ELR (cell line): ENCODE measurements around the gene ENOX1.

Experiments
- DNase-seq: peaks from one replicate; pipeline ENCODE4 v3.0.0-alpha.2; 2015; ENCODE audit warnings: low read depth

The ENOX1 gene

DNA sequence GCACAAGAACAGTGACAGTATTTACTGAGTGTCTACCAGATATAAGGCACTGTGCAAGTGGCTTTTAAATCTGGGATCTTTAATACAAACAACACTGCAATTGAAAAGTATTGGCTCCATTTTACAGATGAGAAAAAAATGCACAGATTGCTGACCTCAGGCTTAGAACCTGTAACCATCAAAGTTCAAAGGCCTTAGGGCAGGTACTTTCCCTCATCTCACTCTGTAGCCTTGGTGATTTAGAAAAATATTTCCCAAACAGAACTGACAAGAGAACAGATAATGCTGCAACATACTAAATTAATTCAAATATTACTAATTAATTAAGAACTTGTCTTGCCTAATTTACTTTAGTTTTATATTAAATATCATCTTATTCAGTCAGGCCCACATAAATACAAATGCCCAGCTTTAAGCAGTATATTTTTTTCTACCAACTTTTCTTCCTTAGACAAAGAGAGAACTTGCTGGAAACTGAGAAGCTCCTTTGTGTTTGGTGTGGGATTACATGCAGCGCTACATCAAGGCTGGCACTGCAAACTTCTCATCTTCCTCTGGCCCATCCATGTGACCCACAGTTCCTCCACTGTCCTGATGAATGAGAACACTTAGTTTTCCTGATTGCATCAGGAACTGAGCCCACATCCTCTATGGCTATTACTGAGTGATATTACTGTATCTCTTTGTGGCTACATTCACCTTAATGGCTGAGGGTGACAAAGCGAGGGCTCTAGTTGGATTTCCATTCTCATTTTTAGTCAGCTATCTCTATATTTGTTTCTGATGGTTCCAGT, 302.1 kb downstream of the ENOX1 start:
- DNase-seq, result no peak

DNA sequence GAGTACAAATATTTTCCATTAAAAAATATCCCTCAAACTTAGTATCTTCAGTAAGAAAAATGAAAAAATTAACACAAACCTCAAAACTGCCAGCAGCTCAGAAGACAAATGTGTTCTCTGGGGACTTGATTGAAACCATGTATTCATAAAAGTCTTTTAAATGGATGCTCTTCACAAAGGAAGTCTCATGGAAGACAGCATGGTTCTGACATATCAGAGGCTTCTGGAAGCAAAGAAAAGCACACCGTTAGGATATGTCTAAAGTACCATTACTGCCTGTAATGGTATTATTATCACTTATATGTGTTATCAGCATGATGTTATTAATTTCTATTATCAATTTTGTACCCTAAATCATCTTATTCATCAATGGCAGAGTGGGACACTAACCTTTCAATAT, 302.8 kb downstream of the ENOX1 start:
- DNase-seq, result no peak

DNA sequence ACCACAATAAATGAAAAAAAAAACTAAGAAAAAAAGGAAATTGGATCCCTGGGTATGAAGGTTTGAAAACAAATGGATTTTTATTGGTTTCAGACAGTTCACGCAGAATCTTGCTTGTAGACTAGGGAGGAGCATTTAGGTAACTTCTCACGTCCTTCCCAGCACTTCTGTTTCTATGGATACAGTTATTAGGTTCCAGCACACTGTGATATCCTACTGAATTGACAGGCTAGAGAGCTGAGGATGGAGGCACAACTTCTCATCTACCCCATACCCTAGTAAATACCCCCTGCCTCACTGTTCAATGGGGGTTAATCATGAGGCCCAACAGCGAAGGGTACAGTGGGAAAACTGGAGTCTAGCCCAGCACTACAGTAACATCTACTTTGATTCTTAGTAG, 304.1 kb downstream of the ENOX1 start:
- DNase-seq, result no peak

DNA sequence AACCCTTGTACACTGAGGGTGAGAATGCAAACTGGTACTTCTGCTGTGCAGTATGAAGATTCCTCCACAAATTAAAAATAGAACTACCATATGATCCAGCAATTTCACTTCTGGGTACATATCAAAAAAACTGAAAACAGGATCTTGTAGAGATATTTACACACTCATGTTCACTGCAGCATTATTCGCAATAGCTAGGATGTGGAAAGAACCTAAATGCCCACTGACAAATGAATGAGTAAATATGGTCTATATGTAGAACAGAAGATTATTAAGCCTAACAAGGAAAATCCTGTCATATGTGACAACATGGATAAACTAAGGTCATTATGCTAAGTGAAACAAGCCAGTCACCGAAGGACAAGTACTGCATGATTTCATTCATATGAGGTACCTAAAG, 304.7 kb downstream of the ENOX1 start:
- DNase-seq, result no peak

DNA sequence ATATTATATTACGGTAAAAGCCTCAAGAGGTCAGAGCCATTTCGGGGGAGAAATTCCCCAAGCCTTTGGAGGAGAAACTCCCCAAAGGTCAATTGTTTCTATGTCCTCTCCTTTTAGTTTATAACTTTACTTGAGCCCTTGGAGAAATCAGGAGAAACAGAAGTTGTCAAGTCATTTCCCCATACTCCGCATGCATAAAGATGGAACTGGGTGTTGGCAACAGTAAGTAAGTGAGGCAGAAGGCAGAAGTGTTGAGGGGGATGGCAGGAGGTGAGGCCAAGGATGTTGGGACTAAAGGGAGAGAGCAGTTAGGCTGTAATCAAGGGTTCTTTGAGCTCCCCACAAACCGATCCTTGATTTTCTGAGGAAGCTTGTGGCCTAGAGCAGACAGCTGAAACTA, 307.9 kb downstream of the ENOX1 start:
- no peak for DNase-seq

DNA sequence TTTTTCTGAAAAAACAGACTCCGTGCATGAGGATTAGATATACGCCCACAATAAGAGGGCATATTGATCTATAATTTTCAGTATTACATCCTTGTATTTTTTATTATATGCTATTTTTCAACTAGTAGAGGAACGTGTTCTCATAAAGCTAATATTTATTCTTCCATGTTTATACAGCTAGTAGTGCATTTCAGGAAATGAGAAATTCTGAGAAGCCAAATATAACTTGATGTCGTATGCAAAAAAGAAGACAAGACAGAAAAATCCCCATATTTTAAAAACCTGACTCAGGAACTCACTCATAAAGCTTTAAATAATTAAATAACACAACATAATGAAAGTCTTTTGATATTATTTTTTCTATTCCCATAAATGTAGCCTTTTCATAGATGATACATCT, 308.6 kb downstream of the ENOX1 start:
- DNase-seq, result no peak

DNA sequence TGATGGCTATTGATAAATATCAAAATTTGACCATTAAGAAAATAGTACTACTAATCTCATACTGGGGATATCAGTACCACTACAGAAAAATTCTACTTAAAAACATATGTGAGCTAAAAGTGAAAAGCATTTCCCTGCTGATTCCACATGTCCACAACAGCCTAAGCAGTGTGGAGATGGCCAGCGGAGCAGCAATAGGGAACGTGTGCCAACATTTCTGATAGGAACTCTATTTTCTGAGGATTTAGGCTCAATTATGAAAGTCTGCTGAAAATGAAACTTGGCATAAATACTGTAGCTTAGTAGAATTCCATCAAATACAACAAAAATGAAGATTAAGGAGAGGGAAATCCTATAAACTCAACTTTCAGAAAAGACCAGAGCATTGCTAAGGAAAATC, 311.6 kb downstream of the ENOX1 start:
- no peak for DNase-seq

DNA sequence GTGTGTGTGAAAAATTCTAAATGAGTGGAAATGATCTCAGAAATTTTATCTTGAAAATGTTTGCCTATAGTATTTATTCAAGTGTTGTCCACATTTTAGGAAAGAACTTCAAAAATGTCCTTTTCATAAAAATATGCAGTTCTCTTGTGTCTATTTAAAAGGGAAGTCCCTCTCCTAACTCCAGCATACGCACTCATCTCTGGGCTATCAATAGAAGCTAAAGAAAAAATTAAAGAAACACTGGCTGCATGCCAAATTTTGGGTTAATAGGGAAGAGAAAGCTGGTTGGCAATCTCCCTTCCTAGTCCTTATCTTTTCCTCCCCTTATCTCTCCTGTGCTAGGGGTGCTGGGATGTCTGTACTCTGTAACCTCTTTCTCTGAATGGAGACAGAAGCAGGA, 313.3 kb downstream of the ENOX1 start:
- DNase-seq, result no peak

DNA sequence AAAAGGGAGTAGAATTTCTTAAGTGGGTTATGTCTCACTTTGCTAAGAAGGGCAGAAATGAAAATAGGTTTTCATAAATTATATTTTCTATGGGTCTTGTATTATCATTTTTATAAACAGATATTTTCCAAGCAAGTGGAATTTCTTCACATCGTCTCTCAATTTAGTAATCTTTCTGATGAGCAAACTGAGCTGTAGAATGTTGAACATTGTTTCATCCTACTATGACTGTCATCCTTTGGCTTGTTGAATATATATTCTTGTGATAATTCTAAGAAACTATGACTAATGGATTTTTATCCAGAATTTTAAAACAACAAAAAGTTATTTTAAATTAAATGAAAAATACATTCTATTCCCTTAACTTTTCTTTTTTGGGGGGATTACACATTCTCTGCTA, 313.8 kb downstream of the ENOX1 start:
- no peak for DNase-seq

DNA sequence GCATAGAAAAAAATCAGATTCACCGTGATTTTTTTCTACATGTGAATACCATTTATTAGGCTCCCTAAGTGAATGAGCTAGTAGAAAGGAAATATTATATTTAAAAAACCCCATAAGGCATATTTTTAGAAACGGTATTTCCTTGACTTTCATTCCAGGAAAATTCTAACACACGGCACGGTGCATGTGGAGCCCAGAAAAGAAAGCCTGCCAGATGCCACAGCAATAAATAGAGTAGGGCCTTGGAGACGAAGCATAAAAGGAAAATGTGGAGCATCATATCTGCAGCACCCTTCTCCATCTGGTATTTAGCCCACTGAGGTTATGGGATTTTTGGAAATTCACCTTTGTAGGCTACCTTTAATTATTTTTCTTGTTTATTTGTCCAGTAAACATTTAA, 314.4 kb downstream of the ENOX1 start:
- DNase-seq, result no peak

DNA sequence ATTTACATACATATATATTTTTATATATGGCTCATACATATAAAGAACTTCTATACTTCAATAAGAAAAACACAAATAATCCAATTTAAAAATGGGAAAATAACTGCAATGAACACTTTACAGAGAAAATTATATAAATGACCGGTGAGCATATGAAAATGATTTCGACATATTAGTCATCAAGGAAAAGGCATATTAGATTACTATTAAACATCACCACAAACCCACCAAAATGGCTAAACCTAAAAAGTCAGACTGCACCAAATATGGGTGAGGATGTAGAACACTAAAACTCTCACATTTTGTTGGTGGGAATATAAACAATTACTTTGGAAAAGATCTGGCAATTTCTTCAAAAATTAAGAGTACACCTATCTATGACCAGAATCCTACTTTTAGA, 316.2 kb downstream of the ENOX1 start:
- DNase-seq, result no peak

DNA sequence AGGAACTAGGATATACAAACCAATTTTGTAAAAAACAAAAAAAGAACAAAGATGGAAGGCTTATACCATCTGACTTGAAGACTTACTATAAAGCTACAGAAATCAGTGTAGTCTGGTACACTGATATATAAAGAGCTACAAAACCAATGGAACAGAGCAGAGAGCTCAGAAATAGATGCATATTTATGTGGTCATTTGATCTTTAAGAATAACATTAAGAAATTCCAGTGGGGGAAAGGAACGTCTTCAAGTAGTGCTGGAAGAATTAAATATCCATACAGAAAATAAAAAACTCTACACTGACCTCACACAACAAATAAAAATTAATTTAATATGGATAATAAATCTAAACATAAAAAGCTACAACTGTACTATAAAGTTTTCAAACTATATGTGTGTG, 317.0 kb downstream of the ENOX1 start:
- DNase-seq, result no peak

DNA sequence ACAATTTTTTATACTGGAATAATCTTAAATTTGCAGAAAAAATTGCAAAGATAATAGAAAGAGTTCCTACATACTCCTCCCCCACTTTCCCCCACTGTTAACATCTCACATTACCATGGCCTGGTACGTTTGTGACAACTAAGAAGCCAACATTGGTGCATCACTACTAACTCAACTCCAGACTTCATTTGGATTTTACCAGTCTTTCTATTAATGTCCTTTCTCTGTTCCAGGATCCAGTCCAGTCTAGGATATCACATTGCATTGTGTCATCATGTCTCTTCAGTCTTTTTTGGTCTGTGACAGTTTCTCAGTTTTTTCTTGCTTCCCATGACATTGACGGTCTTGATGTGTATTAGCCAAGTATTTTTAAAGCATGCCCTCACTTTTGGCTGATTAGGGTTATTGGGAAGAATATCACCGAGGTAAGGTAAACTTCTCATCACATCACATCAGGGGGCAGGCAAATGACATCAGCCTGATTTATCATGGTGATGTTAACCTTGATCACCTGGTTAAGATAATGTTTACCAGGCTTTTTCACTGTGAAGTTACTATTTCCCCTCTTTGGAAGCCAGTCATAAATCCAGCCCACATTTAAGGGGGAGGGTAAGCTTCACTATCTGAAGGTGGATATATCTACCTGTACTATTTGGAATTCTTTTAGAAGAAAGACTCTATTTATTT, 322.1 kb downstream of the ENOX1 start:
- DNase-seq, result no peak

DNA sequence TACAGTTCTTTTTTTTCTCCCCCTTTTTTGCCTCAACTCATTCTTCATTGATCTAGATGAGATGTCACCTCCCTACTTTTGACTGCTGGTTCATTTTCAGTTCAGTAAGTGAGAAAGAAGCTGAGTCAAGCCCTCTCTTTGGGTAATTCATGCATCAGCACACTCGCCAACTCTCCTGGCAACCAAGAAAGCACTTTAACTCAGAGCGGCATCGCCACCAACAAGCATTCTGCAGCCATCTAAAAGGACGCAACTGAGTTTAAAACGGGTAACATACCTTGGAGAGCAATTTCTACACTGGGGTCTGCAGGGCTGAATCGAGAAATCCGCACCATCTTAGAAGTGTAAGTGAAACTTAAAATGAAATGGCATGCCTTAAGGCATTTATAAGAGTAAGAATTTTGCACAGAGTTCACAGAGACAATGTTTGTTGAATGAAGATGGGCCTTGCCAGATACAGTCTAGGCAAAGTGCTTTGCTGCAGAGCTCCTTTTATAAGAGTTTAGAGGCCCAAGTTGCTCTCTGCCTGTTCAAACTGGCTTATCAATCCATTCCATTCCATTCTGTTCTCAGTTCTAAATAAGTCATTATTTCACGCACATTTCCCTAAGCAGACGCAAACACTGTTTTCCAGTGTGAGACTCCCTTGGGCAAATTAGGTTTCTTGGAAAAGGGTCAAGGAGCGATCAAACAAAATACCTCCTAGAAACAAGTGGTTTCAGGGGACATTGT, 338.0 kb downstream of the ENOX1 start:
- no peak for DNase-seq

DNA sequence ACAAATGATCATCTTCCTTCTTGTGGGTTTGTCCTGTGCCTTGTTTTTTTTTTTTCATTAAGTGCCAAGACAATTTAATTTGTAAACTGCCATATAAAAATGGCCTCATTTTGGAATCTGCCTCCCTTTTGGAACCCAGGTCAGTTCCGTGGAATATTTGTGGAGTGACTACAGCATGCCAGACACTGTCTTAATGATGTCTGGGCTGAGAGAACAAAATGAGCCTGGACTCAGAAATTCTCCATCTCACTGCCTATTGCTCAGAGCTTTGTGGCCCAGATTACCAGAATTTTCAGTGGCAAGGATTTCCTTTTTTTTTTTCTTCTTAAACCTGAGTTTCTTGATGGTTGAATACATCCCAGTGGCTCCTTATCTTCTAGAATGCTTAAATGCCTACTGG, 340.6 kb downstream of the ENOX1 start:
- no peak for DNase-seq

DNA sequence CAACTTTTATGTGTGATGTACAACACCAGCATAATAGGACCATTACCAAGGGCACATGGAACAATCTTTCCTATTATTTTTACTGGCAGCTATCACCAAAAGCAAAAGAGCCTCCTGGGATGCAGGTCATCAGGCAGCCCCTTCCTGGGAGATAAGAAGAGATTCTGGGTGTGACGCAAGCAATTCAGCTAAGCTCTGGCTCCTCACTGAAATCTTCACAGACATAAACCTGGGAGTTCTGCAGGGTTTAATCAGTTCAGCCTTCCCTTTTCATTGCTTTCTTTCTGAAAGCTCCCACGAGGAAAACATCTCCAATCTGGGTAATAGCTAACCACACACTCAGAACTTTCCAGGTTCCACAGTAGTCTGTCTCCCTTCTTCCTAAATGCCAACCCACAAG, 341.1 kb downstream of the ENOX1 start:
- no peak for DNase-seq

DNA sequence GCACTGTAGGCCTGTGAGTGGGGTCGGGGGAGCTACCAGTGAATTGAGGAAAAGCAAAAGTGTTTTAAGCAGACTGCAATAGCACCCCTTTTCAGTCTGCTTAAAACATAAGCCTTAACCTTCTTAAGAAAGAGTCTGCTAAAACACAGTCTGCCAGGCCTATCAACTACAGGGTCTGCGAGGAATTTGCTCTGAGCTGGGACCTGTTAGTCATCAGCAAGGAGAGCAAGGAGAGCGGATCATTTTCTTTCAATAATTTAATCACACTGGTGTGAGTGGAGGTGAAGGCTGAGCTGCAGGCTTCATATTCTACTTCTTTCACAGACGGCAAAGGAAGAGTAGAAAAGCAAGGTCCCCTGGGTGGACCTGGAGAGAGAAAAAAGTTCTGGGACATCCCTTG, 342.7 kb downstream of the ENOX1 start:
- DNase-seq, result peak; percentile 4

DNA sequence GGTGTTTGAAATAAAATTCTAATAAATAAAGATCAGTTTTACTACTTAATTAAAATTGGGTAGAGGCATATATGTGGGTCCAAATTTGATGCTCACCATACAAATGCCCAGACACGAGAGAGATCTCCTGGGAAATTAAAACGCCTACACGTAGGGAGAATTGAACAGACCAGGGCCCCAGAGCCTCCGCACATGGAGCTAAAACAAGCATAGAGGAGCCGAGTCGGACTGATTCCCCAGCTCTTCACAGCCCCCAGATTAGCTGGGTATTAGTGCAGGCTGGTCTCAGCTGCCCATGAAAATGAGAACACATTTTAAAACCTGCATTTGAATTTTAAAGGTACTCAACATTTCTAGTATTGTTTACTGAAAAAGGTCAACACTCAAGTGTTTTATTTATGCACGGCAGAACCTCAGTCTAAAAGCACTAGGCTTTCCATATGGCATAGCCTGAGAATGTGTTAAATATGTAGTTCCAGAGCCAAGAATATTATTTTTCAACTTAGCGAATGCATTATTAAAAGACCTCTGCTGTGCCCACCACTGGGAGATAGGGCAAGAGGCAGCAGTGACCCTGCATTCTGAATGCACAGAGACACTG, 344.8 kb downstream of the ENOX1 start:
- DNase-seq, result no peak

DNA sequence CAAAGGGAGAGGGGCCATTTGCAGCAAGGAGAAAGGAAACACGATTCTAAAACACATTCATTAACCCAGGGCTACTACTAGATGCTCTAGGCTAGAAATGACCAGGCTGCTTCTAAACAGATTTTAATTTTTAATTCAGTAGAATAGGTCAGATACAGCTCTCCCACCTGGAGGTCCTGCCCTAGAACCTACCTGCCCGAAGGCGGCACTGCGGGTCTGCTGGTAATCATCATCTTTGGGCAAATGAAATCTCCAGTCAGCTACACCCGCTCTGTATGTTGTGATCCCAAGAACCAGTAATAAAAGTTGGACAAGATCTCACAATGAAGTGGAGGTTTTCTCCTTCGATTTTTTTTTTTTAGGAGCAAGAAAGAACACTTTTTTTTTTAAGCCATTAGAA, 345.3 kb downstream of the ENOX1 start:
- DNase-seq, result no peak

DNA sequence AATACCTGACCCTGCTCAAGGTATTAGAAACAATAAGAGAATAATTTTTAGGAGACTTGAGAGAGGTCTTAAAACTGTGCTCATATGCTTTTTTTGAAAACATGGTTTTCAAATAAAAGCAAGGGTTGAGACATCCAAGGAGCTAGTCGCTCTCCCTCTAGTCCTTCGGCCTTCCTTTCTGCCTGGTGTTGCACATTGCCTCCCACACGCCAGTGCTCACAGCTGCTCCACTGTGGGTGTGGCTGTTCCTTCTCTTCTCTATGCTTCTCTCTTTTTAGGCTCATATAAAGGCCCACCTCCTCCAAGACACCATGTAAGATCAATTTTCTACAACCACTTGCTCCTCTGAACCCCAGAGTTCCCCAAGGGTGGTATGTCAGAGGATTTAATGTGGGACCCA, 352.6 kb downstream of the ENOX1 start:
- no peak for DNase-seq

DNA sequence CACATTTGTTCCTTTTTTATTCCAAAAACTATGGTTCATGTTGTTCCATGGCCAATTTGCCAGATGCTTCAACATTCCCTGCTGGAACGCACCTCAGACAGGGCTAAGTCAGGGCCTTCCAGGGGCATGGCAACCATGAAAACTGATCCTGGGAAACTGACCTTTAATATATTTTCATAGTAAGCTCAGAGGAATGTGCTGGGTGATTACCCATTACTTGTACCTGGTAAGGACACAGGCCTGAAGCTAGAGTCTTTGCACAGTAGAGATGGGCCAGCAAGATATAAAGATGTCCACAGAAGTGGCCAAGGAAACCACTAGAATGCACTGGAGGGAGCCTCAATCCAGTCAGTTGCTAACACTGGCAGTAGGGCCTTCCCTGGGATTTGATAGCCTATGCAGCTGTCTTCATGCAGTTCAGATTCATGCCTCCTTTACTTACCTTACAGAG, 353.1 kb downstream of the ENOX1 start:
- no peak for DNase-seq

DNA sequence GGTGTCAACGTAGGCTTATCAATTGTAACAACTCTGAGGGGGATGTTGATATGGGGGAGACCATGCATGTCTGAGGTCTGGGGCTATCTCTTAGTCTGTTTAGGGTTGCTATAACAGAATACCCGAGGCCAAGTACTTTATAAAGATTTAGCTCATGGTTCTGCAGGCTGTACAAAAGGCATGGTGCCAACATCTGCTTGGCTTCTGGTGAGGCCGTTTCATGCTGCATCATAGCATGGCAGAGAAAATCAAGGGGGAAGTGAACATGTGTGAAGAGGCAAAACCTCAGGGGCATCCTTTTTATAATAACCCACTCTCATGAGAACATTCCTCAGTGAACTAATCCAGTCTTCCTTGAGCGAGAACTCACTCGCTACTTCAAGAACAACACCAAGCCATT, 353.8 kb downstream of the ENOX1 start:
- DNase-seq, result no peak

DNA sequence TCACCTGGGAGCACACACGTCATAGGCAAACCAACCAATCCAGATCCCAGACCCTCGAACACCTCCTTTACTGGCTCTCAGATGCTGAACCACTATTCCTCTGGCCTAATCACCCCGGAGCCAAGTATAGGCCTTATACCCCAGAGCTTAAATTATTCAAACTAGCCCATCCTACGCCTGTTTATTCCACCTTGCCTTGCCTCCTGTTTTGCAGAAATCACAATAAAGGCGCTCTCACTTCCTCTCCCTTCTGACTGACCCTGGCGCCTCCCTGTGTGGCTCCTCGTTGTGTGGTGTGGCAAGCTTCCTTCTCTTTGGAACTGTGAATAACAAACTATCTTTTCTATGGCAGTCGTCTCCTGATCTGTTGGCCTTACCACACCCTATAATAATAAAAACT, 354.9 kb downstream of the ENOX1 start:
- no peak for DNase-seq
